HG02642 (cell line): Measurements from ENCODE around the gene CTTNBP2.

Source experiments
- ATAC-seq: cut with Tn5 transposase; IDR thresholded peaks from one replicate; pipeline ENCODE4 v1.9.1; 2021; ENCODE audit warnings: mild to moderate bottlenecking; ENCODE audit not compliant: unreplicated experiment, poor library complexity

The CTTNBP2 gene

DNA sequence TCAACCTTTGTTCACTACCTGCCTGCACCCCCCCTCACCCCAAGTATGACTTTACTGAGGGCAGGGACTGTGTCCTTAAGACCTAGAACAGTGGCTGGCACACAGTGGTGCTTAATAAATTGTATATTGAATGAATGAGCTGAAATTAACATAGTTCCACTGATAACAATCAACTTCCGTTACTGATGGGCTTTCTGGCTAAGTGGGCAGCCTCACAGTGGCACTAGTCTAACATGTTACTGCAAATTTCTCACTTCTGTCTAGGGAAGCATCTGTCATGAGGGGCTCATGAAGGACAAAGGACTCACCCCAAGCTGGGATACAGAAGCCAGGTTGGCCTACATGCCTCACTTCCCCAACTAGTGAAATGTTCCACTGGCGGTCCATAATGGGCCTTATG lies 79.3 kb downstream of the CTTNBP2 start:
- no peak for ATAC-seq

DNA sequence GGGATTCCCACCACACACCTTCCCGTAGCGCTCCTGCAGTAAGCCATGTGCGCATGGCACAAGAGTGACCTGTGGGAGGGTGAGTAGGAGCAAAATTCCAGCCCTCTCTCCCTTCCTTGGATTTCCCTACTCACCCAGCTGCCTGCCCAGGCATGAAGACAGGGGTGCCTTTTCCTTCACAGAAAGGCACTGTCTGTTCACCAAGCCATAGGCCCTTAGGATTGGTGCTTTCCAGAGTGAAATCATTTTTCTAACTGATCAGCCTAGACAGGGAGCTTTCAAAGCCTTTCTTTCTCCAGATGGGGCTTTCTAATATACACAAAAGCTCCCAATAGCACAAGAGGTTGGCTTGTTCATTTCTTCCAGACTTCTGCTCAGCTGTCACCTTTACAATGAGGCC lies 79.7 kb downstream of the CTTNBP2 start:
- no peak for ATAC-seq

DNA sequence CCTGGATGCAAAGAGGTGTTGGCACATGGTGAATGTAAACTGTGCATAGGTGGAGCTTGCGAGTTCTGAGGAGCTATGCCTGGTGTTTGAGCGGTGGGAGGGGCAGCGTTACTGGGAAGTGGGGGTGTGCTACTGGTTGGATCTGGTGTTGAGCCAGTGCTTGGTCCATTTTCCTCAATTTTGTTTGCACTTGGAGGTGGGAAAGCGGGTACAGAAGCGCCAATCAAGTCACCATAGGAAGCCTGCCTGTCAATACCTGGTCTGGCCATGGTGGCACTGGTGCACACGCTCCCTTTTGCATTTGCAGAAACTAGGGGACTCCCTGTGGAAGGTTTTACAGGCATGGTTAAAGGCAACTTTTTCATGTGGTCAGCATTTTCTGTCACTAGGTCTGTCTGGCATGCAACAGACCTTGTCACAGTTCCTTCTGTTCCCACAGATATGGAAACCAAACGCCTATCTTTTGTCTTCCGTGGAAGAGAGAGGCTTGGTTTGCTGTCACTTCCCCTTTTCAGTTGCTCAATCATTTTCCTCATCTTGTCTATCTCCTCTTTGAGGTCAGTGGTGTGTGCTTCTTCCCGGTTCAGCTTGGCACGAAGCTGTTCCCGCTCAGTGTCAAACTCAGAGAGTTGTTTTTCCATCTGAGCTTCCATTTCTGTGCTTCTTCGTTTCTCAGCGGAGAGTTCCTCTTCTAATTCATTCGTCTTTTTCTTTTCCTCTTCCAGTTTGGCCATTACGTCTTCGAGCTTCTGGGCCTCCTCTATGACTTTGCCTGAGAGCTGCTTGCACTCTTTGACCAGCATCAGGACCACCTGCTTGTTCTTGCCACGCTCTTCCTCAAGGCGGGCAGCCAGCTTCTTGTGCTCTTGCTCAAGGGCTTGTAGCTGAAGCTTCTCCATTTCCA lies 81.1 kb downstream of the CTTNBP2 start:
- peak; percentile 86 for ATAC-seq

DNA sequence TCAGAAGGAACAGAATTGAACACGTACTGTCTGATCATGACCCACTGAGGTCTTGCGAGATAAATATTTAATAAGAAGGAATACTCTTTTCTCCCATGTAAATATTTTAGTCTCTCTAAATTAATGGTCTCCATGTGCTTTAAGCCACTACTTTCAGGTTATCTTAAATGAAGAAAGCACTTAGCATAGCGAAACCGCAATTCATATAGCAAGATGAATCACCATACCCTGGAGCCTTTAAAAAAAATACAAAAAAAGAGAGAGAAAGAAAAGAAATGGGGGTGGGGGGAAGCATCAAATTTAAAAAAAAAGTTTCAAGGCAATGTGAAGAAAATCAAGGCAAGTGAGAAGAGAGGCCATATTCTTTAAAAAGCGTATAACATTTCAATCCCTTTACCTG lies 82.5 kb downstream of the CTTNBP2 start:
- no peak for ATAC-seq

DNA sequence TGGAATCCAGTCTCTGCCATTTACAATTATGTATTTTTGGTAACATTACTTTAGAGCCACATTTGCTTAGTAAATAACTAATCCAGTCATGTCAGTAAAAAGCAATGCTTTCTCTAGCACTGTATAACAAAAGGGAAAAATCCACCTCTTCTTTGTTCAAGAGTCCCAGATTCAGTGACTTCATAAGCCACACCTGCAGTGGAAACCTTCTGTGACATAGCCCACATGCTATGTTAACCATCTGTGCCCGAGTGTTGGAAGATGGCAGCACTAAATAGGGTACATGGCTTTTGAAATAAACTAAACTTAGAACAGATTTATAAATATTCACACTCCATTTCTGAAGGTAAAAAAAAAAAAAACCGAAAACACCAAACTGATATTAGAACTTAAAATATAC lies 83.0 kb downstream of the CTTNBP2 start:
- no peak for ATAC-seq

DNA sequence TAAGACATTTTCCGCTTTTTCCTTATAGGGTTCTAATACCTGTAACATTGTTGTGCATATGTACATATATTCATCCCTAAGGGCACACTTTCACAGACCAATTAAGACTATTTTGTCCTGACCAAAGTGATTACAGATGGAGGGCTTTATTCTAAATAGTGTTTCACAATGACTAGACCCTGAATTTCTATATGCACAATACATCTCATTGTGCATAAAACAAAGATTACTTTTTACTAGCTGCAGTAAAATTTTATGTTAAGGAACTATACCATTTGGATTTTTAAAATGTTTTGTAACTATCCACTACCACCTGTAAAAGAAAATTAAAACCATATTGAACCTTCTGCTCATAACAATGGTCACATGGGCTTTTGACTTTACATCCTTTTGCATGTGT lies 87.8 kb downstream of the CTTNBP2 start:
- no peak for ATAC-seq

DNA sequence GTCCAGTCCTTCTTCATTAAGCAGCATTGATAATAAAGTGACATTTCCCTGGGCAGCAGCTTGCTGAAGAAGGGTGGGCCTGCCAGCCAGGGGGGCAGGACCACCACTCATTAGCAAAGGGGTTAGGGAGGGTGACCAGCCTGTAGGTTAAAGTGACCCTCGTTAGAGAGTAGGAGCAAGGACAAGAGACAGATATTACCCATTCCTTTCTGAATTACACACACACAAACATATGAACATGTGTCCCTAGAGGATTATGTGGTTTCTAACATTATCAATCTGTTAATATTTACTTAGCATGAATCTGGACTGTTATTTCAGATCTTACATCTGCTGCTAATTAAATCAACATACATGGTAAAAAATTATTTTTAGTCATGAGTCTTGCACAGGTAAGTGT lies 88.9 kb downstream of the CTTNBP2 start:
- no peak for ATAC-seq

DNA sequence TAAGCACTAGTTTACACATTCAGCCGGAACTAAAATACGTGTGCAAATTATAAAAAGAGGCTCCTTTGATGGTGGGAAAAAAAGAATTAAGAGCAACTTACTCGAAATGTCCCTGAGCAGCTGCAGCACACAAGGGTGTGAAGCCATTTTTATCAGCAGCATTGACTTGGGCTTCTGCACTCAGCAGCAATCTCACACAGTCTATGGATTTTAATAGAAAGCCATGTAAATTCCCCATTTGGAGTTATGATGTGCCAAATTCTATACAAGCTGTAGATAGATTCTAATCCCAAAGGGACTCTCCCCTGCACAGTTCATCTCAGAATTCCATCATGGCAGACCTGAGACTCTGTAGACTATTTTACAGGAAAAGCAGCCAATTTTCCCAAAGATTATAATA lies 90.5 kb downstream of the CTTNBP2 start:
- no peak for ATAC-seq

DNA sequence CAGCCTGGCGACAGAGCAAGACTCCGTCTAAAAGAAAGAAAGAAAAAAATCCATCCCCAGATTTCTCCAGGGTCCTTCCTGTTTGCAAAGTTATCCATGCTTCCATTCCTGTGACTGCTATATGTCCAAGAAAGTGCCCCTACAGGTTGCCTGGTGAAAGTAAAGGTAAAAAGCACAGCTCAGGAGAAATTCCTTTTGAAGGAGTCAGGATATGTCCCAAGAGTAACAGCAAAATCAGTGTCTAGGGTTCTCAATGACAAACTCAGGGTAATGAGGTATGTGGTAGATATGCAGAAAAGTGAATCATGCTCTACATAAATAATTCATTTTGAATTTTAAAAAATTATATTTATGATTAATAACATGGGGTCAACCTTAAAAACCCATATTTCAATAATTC lies 91.5 kb downstream of the CTTNBP2 start:
- ATAC-seq = no peak

DNA sequence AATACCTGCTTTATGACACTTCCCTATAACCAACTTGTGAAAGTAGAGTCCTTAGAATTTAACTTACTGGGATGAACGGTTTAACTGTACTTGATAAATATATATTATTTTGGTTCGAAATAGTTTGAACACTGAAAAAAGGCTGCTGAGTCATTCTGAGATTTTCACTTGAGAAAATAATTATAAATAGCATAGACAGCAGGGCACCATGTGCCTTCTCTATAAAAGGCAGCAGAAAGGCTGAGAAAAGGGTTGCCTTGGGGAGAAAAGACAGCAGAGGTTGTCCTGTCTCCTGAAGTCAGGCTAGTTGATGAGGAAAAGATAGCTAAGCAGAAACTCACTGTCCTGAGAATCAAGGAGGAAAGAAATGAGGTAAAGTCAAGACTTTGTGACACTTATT lies 92.4 kb downstream of the CTTNBP2 start:
- ATAC-seq = peak; percentile 86

DNA sequence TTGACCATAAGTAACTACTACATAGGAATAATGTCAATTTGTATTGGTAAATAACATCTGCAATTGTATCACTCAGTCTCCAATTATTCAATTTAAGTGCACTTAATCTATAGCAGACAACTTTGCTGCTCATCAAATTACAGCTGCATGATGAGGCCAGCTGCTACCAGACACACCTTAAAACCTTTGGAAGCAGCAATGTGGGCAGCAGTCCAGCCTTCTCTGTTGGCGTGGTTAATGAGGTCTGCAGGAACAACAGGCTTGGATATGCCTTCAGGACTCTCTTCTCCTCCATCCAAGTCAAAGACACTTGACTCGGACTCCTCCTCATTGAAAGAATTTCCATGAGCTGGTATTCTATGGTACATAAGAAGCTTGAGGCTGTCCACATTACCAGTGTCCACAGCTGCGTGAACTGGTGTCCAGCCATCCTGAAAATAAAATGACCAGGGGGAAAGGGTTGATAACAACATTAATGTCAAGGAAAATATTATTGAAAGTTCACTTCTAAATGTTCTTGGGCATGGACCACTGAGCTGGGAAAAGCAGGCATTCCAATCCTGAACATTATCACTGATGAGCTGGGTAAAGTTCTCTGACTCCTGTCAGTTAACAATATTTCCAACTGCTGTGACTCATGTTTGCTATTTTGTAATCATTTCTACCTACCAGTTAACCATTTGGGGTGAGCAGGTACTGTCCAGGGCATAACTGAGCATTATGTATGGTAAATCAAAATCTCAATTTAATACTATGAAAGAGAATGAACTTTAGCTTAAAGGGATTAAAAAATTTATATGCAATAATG lies 95.7 kb downstream of the CTTNBP2 start:
- no peak for ATAC-seq

DNA sequence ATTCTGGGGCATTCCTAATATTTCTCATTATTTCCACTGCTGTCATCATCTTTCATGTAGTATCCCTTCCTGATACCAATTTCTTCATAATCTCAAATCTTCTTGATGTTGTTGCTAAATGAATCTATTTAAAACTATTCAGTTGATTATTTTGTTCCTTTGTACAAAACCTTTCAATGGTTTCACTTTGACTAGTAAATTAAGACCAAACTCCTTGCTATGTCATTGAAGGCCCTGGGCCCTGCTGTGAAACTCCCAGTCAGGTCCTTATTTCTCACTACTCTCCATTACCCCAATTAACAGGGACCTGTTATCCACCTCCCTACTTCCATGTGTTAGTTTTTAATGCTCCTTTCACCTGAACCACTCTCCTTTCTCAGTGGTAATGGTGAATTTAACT lies 97.0 kb downstream of the CTTNBP2 start:
- ATAC-seq = no peak

DNA sequence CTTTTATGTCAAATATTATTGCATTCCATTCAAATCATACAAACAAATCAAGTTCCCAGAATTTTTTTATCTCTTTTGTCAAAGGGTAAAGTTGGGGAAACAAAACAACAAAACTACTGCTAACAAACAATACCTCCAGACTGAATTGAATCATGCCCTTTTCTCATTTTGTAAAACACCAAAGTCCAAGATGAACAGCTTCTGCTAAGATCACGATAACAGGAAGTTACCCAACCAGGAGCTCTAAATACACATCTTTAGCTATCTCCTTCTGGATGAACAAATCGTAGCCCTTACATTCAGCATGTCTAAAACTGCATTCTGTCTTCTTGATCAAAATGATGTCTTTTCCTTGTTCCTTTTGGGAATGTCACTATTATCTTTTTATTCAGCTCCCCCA lies 97.4 kb downstream of the CTTNBP2 start:
- ATAC-seq = no peak

DNA sequence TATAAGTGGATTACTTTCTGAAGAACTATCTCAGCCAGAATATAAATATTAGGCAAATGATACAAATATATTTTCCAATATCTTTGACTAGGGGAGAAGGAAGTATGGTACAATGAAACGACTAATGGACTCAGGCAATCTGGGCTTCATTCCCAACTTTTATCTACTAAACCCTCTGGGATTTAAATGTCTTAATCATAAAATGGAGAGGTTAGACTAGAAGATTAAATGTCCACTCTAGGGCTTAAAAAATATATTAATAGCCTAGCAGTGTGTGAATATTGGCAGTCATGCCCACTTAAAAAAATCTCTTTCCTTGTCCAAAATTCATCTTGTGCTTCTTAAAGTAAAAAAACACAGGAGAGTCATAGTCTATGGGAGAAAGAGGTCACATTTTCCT lies 98.3 kb downstream of the CTTNBP2 start:
- ATAC-seq = no peak

DNA sequence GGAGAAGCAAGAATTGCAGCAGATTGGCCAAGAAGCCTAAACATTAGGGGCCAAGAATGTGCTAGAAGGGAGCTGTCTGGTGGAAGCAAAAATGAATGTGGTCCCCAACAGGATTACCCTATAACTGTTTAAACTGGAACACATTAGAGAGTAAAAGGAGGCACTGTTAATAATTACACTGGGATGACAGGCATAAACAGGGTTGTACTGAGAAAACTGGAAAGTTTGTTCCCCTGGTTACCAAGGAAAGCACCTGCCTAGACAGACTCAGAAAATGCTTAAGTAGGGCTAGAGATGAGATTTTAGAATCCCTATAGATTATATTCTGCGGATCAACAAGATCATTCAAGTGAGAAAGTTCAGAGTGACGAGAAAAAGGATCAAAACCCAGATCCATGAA lies 100.8 kb downstream of the CTTNBP2 start:
- ATAC-seq = peak; percentile 36

DNA sequence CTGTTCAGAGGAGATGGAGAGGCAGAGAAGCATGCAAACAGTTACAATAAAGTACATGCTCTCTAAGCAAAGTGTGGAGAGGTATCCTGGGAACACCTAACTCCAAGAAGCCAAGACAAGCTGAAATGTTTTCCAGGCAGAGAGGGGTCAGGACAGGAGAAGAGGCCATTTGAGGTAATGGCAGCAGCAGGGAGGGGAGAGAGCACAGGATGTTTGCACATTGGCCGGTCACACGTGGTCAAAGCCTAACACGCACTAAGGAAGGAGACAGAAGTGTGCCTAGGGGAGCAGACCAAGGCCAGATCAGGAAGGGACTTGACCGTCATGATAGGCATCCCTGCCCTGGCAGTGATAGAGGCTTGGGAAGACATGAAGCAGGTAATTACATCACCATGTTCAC lies 101.5 kb downstream of the CTTNBP2 start:
- no peak for ATAC-seq

DNA sequence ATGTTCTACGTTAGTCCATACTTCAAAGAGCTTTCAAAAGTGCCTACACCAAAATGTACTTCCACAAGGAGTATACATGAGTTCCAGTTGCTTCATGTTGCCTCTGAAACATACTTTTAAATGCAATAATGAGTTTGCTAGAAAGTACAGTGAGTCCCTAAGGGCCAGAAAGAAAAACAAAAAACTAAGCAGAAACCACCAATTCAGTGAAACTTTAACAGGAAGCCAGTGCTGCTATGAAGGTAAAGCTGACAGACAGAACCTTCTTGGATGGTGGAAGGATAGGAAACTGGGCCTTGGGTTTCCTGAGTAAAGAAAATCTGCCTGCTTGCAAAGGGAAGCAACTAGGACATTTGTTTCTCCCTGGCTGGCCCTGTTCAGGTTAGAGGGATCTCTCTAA lies 104.2 kb downstream of the CTTNBP2 start:
- ATAC-seq = peak; percentile 39

DNA sequence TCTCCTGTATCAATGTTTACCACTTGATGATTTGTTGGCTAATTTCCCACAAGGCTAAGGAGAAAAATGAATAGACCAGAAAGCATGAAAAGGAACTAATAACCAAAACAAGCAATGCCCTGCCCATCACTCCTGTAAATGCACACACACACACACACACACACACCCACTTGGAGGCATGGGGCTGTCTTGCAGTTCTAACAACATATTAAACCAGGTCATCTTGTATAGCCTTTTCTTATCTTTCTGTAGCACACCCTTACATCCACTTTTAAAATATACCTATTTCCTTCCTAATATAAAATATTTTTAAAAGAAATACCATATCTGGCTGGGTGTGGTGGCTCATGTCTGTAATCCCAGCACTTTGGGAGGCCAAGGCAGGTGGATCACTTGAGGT lies 105.3 kb downstream of the CTTNBP2 start:
- ATAC-seq = no peak

DNA sequence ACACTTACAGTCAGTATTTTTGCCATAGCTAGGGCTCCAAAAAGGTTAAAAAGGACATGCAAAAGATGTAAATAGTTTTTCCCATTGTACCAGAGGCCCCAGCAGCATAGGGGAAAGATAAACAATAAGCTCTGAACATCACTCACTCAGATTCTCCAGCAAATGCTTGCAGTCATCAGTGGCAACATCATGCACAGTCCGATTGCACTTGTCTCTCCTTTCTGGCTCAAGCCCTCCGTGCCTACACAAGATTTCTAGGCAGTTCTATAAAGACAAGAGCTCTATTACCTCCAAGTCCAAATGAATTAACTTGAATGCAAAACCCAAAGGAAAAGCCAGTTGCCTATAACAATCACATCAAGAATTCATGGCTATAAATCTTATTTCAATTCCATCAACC lies 106.3 kb downstream of the CTTNBP2 start:
- no peak for ATAC-seq

DNA sequence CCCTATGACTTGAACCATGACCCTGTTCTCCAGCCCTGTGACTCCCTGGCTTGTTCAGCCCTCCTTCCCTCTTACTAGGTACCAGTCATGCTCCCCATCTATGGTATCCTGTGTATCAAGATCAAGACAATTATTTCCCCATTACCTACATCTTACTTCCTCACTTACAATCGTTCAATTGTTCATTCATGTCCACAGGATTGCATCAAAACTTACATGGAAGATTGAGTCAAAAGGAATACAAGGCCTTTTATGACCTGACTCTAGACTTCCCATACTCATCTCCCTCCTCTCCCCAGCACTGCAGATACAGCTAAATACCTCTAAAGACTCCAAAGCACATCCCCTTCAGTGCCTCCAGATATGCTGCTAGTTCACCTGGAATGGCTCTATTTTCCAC lies 109.2 kb downstream of the CTTNBP2 start:
- no peak for ATAC-seq

DNA sequence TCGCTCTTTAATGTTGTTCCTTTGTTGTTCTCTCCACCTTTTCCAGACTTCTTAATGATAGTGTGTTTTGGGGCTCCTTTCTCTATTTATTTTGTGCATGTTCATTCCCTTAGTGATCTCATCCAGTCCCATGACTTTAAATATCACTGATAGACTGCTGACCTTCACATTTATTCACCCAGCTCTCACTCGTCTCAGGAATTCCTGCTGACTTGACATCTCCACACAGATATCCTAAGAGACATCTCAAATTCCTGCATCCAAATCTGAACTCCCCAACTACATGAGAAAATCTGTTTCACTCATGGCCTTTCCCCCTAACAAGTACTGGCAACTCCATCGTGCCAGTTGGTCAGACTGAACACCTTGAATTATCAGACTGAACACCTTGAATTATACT lies 111.2 kb downstream of the CTTNBP2 start:
- no peak for ATAC-seq
